Measurements from ENCODE around the gene ADAMTS5. TPM values are rescaled to one million over a fixed set of nuclear protein-coding genes. Genes with fewer than 3 reads are reported as not detected.

Gene ADAMTS5
- total and polyA plus RNA-seq, 2 donors from 2014 or later: 1.7 to 10.6 TPM

GRCh38 chr21:26935977-26936376 is 30.9 kb downstream of the ADAMTS5 start:
- no peak overlapping the region for H3K4me3 ChIP-seq (ENCODE audit: low read length in 3 of 3)
- H3K9me3 ChIP-seq (ENCODE audit: control insufficient read depth in 2 of 3, insufficient read depth in 1 of 3, low read length in 3 of 3): no peaks in the 10 kb centered on the region
- peaks cover 0 to 5% (median 2%) of the 10 kb centered on the region in 3 donors for H3K36me3 ChIP-seq (ENCODE audit: control insufficient read depth in 2 of 3, insufficient read depth in 3 of 3, low read length in 3 of 3)
- no peak overlapping the region for H3K9ac ChIP-seq (ENCODE audit: low read length in 3 of 3)
- TF ChIP-seq CTCF (IDR thresholded peaks at IDR 0.05; ENCODE audit: borderline replicate concordance, extremely low read depth, insufficient read depth): no peak
- peaks cover 0 to 11% (median 2%) of the 10 kb centered on the region in 3 donors for H3K4me1 ChIP-seq (ENCODE audit: control insufficient read depth in 2 of 3, insufficient read depth in 2 of 3, low read depth in 1 of 3, low read length in 3 of 3)
- FAIRE-seq: no peak
- intact Hi-C loops (cut with DNase I): no loop called here
- no peaks in the 10 kb centered on the region for H3K27me3 ChIP-seq (ENCODE audit: control insufficient read depth, insufficient read depth, low read length)
- no peak overlapping the region for H3K27ac ChIP-seq (ENCODE audit: low read depth in 2 of 2, low read length in 2 of 2)
- DNase-seq: no peak

- Histone ChIP-seq H3K9ac (ENCODE audit: low read length in 3 of 3) (no peak overlapping the region), H3K27me3 (ENCODE audit: control insufficient read depth, insufficient read depth, low read length) (no peaks in the 10 kb centered on the region), H3K9me3 (ENCODE audit: control insufficient read depth in 2 of 3, insufficient read depth in 1 of 3, low read length in 3 of 3) (no peaks in the 10 kb centered on the region), H3K36me3 (ENCODE audit: control insufficient read depth in 2 of 3, insufficient read depth in 3 of 3, low read length in 3 of 3) (peaks cover 0 to 11% (median 9%) of the 10 kb centered on the region in 3 donors), H3K4me1 (ENCODE audit: control insufficient read depth in 2 of 3, insufficient read depth in 2 of 3, low read depth in 1 of 3, low read length in 3 of 3) (peaks cover 0 to 4% (median 0%) of the 10 kb centered on the region in 3 donors), H3K4me3 (ENCODE audit: low read length in 3 of 3) (no peak overlapping the region), H3K27ac (ENCODE audit: low read depth in 2 of 2, low read length in 2 of 2) (no peak overlapping the region)
- FAIRE-seq (no peak), DNase-seq (peak in 1 of 5 donors; percentile 49)
- TF ChIP-seq CTCF (IDR thresholded peaks at IDR 0.05; ENCODE audit: borderline replicate concordance, extremely low read depth, insufficient read depth): no peak
- intact Hi-C loops (cut with DNase I): no loop called here
Observed at GRCh38 chr21:26934383-26934782, 32.5 kb downstream of the ADAMTS5 start.

GRCh38 chr21:26933448-26933847 is 33.4 kb downstream of the ADAMTS5 start:
- H3K27me3 ChIP-seq (ENCODE audit: control insufficient read depth, insufficient read depth, low read length): no peaks in the 10 kb centered on the region
- H3K27ac ChIP-seq (ENCODE audit: low read depth in 2 of 2, low read length in 2 of 2): no peak overlapping the region
- H3K36me3 ChIP-seq (ENCODE audit: control insufficient read depth in 2 of 3, insufficient read depth in 3 of 3, low read length in 3 of 3): peaks cover 0 to 11% (median 9%) of the 10 kb centered on the region in 3 donors
- DNase-seq (peak in 1 of 5 donors; percentile 27), FAIRE-seq (no peak)
- no peak for TF ChIP-seq CTCF (IDR thresholded peaks at IDR 0.05; ENCODE audit: borderline replicate concordance, extremely low read depth, insufficient read depth)
- no peak overlapping the region for H3K4me3 ChIP-seq (ENCODE audit: low read length in 3 of 3)
- no peak overlapping the region for H3K9ac ChIP-seq (ENCODE audit: low read length in 3 of 3)
- H3K9me3 ChIP-seq (ENCODE audit: control insufficient read depth in 2 of 3, insufficient read depth in 1 of 3, low read length in 3 of 3): no peaks in the 10 kb centered on the region
- peaks cover 0 to 3% (median 0%) of the 10 kb centered on the region in 3 donors for H3K4me1 ChIP-seq (ENCODE audit: control insufficient read depth in 2 of 3, insufficient read depth in 2 of 3, low read depth in 1 of 3, low read length in 3 of 3)
- intact Hi-C loops (cut with DNase I): no loop called here

- Histone ChIP-seq H3K4me1 (ENCODE audit: control insufficient read depth in 2 of 3, insufficient read depth in 2 of 3, low read depth in 1 of 3, low read length in 3 of 3) (no peaks in the 10 kb centered on the region), H3K27me3 (ENCODE audit: control insufficient read depth, insufficient read depth, low read length) (no peaks in the 10 kb centered on the region), H3K4me3 (ENCODE audit: low read length in 3 of 3) (no peak overlapping the region), H3K27ac (ENCODE audit: low read depth in 2 of 2, low read length in 2 of 2) (no peak overlapping the region), H3K9ac (ENCODE audit: low read length in 3 of 3) (no peak overlapping the region), H3K9me3 (ENCODE audit: control insufficient read depth in 2 of 3, insufficient read depth in 1 of 3, low read length in 3 of 3) (peaks cover 0 to 2% (median 0%) of the 10 kb centered on the region in 3 donors), H3K36me3 (ENCODE audit: control insufficient read depth in 2 of 3, insufficient read depth in 3 of 3, low read length in 3 of 3) (peaks cover 4 to 20% (median 4%) of the 10 kb centered on the region in 3 donors)
- intact Hi-C loops (cut with DNase I): no loop called here
- FAIRE-seq: no peak
- TF ChIP-seq CTCF (IDR thresholded peaks at IDR 0.05; ENCODE audit: borderline replicate concordance, extremely low read depth, insufficient read depth): no peak
- DNase-seq: no peak
Observed at GRCh38 chr21:26925636-26926035, 41.3 kb downstream of the ADAMTS5 start.
